IMR-90 (cell line): ENCODE data around the gene BEND3.
"Not testable (repeated sequence)": the region's sequence is repeated elsewhere in the genome, so short reads cannot be mapped to it uniquely, and the experiment has no call there.

Experiments used
- BHLHE40 ChIP-seq: fragments of 150-350 bp; IDR thresholded peaks from 2 replicates; pipeline ENCODE4 v1.6.1; 2016; ENCODE audit warnings: mild to moderate bottlenecking, low read depth, low read length
- MXI1 ChIP-seq: IDR thresholded peaks from 2 replicates; pipeline ENCODE4 v1.6.1; 2012; ENCODE audit warnings: low read depth, mild to moderate bottlenecking, low read length, moderate library complexity, borderline replicate concordance
- POLR2A ChIP-seq: IDR thresholded peaks from 2 replicates; pipeline ENCODE4 v1.6.1; 2012; ENCODE audit warnings: mild to moderate bottlenecking, low read depth, low read length
- RAD21 ChIP-seq: IDR thresholded peaks from 2 replicates; pipeline ENCODE4 v1.6.1; 2012; ENCODE audit warnings: low read length, improper control_type of control experiment
- RCOR1 ChIP-seq: IDR thresholded peaks from 2 replicates; pipeline ENCODE4 v1.6.1; 2012; ENCODE audit warnings: mild to moderate bottlenecking, low read length, improper control_type of control experiment; ENCODE audit not compliant: insufficient replicate concordance
- TF ChIP-seq, protein P1 (sequence below): conservative IDR thresholded peaks from 2 replicates; pipeline ENCODE4 v1.5.1; 2012; ENCODE audit warnings: mild to moderate bottlenecking, low read depth, low read length, improper control_type of control experiment
- TF ChIP-seq, protein P2 (sequence below): fragments of 150-350 bp; IDR thresholded peaks from 2 replicates; pipeline ENCODE4 v1.6.1; 2016; ENCODE audit warnings: low read depth, mild to moderate bottlenecking, low read length, moderate library complexity, borderline replicate concordance
- TF ChIP-seq, protein P3 (sequence below): fragments of 150-350 bp; IDR thresholded peaks from 2 replicates; pipeline ENCODE4 v1.6.1; 2017; ENCODE audit warnings: mild to moderate bottlenecking, antibody characterized with exemption, low read length, low read depth

DNA sequence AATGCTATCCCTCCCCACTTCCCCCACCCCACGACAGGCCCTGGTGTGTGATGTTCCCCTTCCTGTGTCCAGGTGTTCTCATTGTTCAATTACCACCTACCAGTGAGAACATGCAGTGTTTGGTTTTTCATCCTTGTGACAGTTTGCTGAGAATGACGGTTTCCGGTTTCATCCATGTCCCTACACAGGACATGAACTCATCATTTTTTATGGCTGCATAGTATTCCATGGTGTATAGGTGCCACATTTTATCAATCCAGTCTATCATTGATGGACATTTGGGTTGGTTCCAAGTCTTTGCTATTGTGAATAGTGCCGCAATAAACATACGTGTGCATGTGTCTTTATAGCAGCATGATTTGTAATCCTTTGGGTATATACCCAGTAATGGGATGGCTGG lies 49.0 kb upstream of the BEND3 start:
- TF ChIP-seq, protein P1, sequence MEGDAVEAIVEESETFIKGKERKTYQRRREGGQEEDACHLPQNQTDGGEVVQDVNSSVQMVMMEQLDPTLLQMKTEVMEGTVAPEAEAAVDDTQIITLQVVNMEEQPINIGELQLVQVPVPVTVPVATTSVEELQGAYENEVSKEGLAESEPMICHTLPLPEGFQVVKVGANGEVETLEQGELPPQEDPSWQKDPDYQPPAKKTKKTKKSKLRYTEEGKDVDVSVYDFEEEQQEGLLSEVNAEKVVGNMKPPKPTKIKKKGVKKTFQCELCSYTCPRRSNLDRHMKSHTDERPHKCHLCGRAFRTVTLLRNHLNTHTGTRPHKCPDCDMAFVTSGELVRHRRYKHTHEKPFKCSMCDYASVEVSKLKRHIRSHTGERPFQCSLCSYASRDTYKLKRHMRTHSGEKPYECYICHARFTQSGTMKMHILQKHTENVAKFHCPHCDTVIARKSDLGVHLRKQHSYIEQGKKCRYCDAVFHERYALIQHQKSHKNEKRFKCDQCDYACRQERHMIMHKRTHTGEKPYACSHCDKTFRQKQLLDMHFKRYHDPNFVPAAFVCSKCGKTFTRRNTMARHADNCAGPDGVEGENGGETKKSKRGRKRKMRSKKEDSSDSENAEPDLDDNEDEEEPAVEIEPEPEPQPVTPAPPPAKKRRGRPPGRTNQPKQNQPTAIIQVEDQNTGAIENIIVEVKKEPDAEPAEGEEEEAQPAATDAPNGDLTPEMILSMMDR, result not testable (repeated sequence)
- TF ChIP-seq POLR2A, MXI1, RCOR1, RAD21, BHLHE40: not testable (repeated sequence)
- TF ChIP-seq, protein P2, sequence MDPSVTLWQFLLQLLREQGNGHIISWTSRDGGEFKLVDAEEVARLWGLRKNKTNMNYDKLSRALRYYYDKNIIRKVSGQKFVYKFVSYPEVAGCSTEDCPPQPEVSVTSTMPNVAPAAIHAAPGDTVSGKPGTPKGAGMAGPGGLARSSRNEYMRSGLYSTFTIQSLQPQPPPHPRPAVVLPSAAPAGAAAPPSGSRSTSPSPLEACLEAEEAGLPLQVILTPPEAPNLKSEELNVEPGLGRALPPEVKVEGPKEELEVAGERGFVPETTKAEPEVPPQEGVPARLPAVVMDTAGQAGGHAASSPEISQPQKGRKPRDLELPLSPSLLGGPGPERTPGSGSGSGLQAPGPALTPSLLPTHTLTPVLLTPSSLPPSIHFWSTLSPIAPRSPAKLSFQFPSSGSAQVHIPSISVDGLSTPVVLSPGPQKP, result not testable (repeated sequence)
- TF ChIP-seq, protein P3, sequence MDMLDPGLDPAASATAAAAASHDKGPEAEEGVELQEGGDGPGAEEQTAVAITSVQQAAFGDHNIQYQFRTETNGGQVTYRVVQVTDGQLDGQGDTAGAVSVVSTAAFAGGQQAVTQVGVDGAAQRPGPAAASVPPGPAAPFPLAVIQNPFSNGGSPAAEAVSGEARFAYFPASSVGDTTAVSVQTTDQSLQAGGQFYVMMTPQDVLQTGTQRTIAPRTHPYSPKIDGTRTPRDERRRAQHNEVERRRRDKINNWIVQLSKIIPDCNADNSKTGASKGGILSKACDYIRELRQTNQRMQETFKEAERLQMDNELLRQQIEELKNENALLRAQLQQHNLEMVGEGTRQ, result not testable (repeated sequence)
